GM19468 (cell line): ENCODE results near the gene IL24.
"Not testable (repeated sequence)": the region's sequence is repeated elsewhere in the genome, so short reads cannot be mapped to it uniquely, and the experiment has no call there.

ENCODE experiments used
- ATAC-seq: cut with Tn5 transposase; IDR thresholded peaks from one replicate; pipeline ENCODE4 v1.9.1; 2021; ENCODE audit warnings: mild to moderate bottlenecking, moderate library complexity, moderate number of reproducible peaks; ENCODE audit not compliant: unreplicated experiment; ENCODE audit errors: extremely low read depth

Gene IL24

GRCh38 chr1:206897175-206897574 lies at the start of gene IL24:
Gene IL24, plus strand, starts transcription at chr1:206897443. Its CDS starts 390 bp downstream, at chr1:206897833.
- ATAC-seq, result no peak

- ATAC-seq, result no peak
Observed at GRCh38 chr1:206847946-206848345, 49.3 kb upstream of the IL24 start.

GRCh38 chr1:206850401-206850800 lies 46.8 kb upstream of the IL24 start:
- ATAC-seq, result no peak

GRCh38 chr1:206851341-206852010 lies 45.8 kb upstream of the IL24 start:
- no peak for ATAC-seq

- not testable (repeated sequence) for ATAC-seq
Observed at GRCh38 chr1:206852662-206853061, 44.6 kb upstream of the IL24 start.

- ATAC-seq, result not testable (repeated sequence)
Observed at GRCh38 chr1:206853696-206854095, 43.5 kb upstream of the IL24 start.

- no peak for ATAC-seq
Observed at GRCh38 chr1:206854401-206855129, 42.7 kb upstream of the IL24 start.

- no peak for ATAC-seq
Observed at GRCh38 chr1:206855859-206856258, 41.4 kb upstream of the IL24 start.

- no peak for ATAC-seq
Observed at GRCh38 chr1:206856674-206857464, 40.4 kb upstream of the IL24 start.

GRCh38 chr1:206859082-206859521 lies 38.1 kb upstream of the IL24 start:
- no peak for ATAC-seq

GRCh38 chr1:206860165-206860564 lies 37.1 kb upstream of the IL24 start:
- no peak for ATAC-seq

GRCh38 chr1:206863266-206863665 lies 34.0 kb upstream of the IL24 start:
- ATAC-seq, result no peak

GRCh38 chr1:206864939-206865671 lies 32.1 kb upstream of the IL24 start, which contains the start of gene IL20:
Gene IL20, plus strand, starts transcription at chr1:206865623. Its CDS starts 230 bp downstream, at chr1:206865853.
- no peak for ATAC-seq

- ATAC-seq, result no peak
Observed at GRCh38 chr1:206866062-206866461, 31.2 kb upstream of the IL24 start.

GRCh38 chr1:206867239-206867638 lies 30.0 kb upstream of the IL24 start:
- ATAC-seq, result no peak

- no peak for ATAC-seq
Observed at GRCh38 chr1:206867716-206868115, 29.5 kb upstream of the IL24 start.

- no peak for ATAC-seq
Observed at GRCh38 chr1:206868264-206868663, 29.0 kb upstream of the IL24 start.

- ATAC-seq, result no peak
Observed at GRCh38 chr1:206872139-206872538, 25.1 kb upstream of the IL24 start.

- ATAC-seq, result no peak
Observed at GRCh38 chr1:206873603-206874188, 23.5 kb upstream of the IL24 start.
